Measurements from ENCODE around the gene ZNF512.

Gene ZNF512

DNA sequence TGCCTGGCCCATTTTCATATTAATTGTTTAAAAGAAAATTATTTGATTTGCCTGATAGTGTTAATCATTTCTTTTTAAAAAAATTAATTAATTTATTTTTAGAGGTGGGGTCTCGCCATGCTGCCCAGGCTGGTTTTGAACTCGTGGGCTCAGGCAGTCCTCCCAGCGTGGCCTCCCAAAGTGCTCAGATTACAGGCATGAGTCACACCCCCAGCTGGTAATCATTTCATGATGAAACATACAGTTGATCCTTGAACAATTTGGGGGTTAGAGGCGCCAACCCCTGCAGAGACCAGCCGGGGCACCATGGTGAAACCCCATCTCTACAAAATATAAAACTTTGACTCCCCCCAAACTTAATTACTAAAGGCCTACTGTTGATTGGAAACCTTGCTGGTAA lies 53.9 kb downstream of the ZNF512 start:
- no peak for DNase-seq (ENCODE audit: low read depth in 2 of 2)

DNA sequence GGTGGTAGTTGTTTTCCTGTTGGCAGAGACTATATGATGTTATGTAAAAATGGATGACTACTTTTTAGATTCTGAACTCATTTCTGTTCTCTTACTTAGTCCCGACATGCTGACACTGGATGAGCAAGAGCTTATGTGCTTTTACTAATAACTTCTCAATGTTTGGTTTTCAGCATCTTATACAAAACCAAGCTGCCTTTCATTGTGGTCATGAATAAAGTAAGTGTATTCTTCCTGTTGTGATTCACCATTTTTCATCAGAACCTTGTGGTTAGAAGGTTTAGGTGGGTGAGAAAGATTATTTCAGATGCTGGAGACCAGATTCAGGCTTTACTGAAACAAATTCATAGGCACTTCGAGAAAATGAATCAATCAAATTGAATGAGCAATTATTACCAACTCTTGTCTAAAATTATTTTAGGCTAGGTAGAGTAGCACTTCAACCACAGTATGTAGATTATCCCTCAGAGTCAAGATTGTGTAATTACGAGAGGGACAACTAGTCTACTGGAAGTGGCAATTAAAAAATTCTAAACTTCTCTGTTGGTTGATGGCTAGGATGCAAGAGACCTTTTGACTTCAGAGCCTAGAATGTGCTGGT lies 55.3 kb downstream of the ZNF512 start:
- no peak for DNase-seq (ENCODE audit: low read depth in 2 of 2)

DNA sequence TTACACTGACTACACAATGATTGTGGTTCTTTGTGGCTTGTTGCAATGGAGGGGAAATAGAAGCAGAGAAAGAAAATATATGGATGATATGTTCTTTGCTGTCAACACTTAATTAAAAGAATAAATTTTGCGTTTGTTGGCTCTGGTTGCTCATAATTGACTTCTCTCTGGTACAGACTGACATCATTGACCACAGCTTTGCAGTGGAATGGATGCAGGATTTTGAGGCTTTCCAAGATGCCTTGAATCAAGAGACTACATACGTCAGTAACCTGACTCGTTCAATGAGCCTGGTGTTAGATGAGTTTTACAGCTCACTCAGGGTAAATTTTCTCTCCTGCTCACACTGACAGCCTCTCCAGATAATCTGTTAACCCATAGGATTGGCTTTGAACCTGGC lies 55.9 kb downstream of the ZNF512 start:
- no peak for DNase-seq (ENCODE audit: low read depth in 2 of 2)

DNA sequence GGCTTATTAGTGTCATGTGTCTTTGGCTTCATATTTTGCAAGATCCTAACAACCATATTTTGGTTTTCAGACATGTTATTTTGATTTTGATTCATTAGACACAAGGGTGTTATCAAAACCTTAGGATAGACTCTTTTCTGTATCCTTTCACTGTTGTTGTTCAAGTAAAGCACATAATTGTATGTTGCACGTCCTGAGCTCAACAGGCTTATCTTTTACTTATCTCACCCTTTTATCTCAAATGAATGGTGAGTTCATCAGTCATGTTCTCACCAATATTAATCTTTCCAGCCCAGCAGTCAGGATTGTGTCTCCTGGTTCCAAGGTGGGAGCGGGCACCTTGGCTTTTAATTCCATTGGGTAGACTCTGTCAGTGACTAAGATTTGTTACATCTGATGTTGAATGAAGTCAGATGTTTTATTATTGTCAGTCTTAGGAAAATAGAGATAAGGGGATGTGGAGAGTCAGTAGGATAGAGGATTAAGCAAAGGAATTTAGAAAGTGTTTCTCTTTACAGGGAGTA lies 57.9 kb downstream of the ZNF512 start:
- no peak for DNase-seq (ENCODE audit: low read depth in 2 of 2)

DNA sequence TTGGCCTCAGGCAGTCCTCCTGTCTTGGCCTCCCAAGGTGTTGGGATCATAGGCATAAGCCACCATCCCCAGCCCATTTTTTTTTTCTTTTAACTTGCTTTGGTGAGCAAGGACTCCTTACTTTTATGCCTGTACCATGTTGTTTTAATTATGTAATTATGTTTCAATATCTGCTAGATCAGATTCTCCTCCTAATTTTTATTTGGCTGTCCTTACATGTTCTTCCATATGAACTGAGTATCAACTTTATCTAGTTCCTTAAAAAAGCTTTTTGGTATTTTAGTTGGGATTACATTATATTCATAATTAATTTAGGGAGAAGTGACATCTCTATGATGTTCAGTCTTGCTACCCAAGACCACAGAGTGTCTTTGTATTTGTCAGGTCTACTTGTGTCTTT lies 62.4 kb downstream of the ZNF512 start:
- no peak for DNase-seq (ENCODE audit: low read depth in 2 of 2)

DNA sequence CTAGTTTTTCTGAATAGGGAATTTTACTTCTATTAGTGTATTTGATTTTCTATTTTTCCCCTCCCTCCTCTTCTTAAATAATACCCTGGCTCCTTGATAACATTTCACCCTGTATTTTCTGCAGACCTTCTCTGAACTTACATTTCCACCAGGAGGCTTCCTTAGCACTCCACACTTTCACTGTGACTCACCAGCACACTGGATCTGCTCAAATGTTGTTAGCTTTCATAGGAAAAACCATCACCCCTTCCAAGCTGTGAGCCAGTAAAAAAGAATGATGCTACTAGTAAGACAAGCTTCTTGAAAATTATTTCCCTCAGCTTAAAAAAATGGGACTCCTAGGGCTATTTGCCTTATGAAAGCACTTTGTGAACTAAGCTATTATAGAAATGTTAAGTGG lies 64.4 kb downstream of the ZNF512 start:
- DNase-seq (ENCODE audit: low read depth in 2 of 2): no peak

DNA sequence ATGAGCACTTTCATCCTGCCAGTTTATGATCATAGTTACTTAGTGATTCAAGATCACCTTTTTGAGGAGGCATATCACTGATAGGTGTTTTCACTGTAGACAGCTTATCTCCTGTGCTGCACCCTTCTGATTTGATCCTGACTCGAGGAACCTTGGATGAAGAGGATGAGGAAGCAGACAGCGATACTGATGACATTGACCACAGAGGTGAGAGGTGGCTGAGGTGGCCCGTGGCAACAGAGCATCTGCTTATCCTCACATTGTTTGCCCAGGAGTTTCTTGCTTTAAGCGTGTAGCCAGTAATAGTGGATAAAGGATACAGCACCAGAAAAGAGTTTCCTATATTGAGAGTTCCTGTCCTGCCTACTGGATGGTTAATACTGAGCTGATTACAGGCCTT lies 64.9 kb downstream of the ZNF512 start:
- no peak for DNase-seq (ENCODE audit: low read depth in 2 of 2)

DNA sequence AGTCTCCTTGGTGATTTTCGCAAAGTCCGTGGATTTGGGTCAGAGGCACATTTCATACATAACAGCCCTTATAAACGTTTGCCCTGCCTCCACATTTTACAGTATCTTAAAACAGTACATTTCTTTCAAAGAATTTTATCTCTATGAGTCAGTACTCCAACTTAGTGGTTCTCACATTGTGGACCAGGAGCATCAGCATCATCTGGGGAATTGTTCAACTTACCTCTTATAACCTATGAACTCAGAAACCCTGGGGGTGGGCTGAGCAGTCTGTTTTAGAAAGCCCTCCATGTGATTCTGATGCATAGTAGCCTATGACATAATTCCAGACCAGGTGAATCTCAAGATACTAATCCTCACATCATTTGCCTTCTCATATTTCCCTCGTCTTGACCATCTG lies 68.2 kb downstream of the ZNF512 start:
- no peak for DNase-seq (ENCODE audit: low read depth in 2 of 2)

DNA sequence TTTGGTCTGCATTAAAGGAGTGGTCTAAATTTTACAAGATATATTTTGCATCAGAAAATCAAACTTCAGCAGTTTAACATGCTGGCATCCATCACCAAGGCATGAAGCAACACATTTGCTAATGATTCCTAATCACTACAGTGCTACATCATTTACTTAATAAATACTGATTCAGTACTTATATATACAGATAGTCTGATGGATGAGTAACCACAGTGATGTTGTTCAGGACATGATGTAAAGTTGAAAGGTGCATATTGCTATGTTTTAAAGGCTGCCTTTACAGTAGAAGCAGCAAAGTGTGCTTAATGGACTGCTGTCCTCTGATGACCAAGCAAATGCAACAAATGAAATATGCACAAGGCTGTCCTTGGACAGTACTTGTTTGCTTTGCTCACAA lies 69.5 kb downstream of the ZNF512 start:
- no peak for DNase-seq (ENCODE audit: low read depth in 2 of 2)

DNA sequence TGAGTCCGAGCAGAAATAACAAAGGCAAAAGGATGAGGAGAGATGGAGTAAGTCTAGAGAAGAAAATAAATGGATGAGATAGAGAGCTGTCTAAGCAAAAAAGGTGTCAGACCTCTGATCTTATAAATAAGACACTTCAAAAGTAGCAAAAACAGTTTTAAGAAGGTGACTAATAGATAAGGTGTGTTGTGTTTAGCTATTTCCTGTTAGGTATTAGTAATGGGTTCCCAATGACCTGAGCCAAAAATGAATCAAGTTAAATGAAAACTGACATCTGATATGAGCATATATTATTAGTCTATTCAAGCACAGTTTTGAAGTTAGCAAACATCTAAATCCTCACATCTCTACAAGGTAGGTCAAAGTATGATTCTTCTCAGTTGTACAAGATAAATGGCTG lies 69.9 kb downstream of the ZNF512 start:
- DNase-seq (ENCODE audit: low read depth in 2 of 2): no peak

DNA sequence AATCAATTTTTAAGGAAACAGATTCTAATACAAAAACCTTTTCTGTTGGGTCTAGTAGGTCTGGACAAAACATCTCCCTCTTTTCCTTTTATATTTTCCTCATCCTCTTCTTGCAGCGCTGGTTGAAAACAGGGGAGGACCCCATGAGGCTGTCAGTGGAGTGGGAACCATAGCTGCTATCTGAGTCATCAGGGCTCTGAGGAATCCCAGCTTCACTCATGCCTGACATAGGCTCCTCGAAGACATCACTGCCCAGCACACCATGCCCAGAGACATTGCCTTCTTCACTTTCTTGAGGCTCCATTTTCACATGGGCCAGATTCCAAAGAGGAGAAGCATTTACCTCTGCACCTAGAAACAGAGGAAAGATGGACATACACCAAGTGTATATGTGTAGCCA lies 70.6 kb downstream of the ZNF512 start:
- no peak for DNase-seq (ENCODE audit: low read depth in 2 of 2)

DNA sequence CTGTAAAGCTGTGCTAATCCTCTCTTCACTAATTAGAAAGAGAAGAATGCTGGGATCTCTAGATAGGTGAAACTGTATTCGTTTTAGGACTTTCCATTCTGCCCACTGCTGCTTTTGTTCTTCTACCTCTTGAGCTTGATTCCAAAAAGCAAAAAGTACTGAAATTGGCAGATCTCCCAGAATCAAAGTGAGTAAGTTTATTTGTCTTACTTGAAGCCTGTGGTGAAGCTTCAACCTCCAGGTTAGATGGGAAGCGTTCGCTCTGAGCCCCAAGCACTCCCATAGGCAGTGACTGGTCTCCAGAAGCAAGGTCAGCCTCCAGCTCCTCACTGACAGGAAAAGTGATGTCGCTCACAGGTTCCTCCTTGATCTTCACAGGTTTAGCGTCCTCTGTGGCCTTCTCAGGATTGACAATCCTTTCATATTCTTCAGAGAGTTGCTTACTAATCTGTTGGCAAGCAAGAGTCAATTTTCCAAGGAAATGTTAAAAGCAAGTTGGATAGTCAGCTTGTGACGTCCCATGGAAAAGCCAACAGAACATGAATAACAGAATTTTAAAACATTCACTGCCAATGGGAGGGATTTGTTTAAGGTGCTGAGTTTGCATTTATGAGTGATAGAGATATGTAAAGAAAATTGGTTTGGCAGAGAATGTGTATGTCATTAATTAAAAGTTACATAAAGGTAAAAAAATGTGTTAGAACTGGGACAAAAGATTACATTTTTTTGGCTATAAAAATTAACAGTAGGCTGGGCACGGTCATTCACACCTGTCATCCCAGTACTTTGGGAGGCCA lies 72.5 kb downstream of the ZNF512 start:
- no peak for DNase-seq (ENCODE audit: low read depth in 2 of 2)

DNA sequence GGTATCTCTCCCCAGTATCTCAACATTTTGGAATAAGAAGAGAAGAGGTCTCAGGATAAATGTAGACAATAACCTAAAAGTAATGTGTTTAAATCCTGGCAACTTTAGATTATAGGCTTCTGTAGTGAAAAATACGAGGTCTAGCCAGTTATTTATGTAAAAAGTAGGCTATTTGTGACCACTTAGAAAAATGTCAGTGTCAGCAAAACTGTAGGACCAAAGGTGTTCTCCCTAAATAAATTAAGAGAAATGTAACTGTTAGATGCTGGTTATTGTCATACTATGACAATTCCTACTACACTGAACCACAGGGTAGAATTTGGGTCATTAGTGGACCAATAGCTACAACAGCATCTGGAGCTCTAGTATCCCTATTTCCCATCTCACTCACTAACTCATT lies 78.5 kb downstream of the ZNF512 start:
- DNase-seq (ENCODE audit: low read depth in 2 of 2): no peak

DNA sequence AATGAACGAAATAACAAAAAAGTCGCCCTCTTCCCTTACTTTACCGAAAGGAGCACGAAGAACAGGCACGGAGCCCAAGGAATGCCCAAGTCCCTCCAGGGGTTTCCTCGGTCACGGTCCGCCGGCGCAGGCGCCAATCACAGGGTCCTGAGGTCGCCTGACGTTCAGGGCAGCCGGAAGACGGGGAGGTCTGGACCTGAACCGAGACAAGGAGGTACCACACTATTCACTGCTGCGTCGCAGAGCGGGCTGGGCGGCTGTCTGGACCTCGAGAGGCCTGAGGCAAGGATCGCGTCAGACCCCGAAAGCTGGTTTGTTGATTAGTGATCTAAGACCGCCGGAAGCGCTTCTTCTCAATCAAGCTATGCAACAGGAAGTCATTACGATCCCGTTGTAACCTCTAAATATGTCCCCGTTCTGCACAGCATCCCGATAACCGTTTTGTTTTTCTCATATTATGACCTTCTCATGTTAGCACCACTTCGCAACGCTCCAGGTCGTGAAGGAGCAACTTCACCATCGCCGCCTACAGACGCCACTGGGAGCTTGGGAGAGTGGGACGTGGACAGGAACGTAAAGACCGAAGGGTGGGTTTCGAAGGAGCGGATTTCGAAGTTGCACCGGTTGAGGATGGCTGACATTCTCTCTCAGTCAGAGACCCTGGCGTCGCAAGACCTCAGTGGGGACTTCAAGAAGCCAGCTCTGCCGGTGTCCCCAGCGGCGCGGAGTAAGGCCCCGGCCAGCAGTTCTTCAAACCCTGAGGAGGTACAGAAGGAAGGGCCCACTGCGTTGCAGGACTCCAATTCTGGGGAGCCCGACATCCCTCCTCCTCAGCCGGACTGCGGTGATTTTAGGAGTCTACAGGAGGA lies 80.7 kb downstream of the ZNF512 start, which contains the start of the genes SLC4A1AP and SUPT7L:
TSS of gene SLC4A1AP (plus strand) at position 605 of the 869 bp plus-strand sequence. CDS start at position 631, 26 bp downstream.
TSS of gene SUPT7L (minus strand) at position 330 of the 869 bp plus-strand sequence. CDS start 1,422 bp downstream, outside the sequence.
- peak; percentile 18 to 51 for DNase-seq (ENCODE audit: low read depth in 2 of 2)

DNA sequence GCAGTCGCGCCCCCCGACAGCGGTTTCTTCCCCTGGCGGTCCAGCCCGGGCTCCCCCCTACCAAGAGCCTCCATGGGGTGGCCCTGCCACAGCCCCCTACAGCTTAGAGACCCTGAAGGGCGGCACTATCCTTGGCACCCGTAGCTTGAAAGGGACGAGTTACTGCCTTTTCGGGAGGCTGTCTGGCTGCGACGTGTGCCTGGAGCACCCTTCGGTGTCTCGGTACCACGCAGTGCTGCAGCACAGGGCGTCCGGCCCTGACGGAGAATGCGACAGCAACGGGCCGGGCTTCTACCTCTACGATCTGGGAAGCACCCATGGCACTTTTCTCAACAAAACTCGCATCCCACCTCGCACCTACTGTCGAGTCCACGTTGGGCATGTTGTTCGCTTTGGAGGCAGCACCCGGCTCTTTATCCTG lies 81.3 kb downstream of the ZNF512 start:
- no peak for DNase-seq (ENCODE audit: low read depth in 2 of 2)

DNA sequence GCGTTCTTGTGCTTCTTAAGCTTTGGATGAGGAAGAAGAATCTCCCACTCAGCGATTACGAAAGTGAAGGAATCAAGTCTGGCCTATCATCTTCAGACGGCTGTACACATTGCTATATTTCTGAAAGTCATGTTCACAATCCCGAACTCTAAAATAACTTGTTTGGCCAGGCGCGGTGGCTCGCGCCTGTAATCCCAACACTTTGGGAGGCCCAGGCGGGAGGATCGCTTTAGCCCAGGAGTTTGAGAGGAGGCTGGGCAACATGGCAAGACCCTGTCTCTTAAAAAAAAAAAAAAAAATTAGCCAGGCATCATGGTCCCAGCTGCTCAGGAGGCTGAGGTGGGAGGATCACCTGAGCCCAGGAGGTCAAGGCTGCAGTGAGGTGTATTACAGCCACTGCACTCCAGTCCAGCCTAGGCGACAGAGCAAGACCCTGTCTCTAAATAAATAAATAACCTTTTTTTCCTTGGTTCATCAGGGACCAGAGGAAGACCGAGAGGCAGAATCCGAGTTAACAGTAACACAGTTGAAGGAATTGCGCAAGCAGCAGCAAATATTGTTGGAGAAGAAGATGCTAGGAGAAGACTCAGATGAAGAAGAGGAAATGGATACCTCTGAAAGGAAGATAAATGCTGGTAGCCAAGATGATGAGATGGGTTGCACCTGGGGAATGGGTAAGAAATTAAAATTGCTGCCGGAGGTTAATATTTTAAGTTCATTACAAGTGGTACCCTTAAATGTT lies 82.0 kb downstream of the ZNF512 start:
- no peak for DNase-seq (ENCODE audit: low read depth in 2 of 2)

DNA sequence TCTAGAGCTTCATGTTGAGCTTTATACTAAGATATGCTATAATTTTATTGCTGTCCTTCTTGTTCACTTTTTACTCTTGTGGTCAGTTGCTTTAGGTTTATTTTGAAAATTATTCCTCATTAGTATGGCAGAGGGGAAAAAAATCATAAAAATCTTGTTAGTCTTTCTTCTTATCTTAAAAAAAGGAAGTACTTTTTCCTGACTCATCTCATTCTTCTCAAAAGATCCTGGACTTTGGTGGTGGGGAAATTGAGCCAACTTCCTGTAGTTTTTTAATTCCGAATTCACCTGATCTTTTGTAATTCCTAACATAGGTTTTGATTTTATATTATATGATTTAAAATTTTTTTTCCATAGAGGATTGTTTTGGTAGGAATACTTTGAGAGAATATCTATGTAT lies 84.6 kb downstream of the ZNF512 start:
- DNase-seq (ENCODE audit: low read depth in 2 of 2): no peak

DNA sequence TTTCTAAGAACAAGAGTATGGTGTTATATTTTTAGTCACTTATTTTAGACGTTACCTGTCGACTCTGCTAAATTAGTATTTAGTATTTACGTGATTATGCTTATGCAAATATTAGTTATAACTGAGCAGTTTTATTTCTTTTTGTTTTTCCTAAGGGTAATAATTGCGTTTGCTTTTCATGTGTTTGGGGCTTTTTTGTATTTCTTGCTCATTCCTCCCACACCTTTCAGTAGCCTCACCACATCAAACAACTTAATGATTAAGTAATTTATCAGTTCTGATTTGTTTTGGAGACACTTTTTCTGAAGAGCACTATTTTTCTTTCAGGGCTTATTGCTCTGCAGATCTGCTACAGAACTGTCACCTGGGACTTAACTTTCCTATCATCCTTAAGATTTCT lies 88.4 kb downstream of the ZNF512 start:
- DNase-seq (ENCODE audit: low read depth in 2 of 2): no peak

All from stimulated activated CD4-positive, alpha-beta T cell treated with anti-CD3 and anti-CD28 coated beads, Interleukin-1b, Interleukin-23, amount 100 ng/mL, for 1 hour (primary cell).